Measurements from ENCODE around the gene PCNT.
"Not testable (repeated sequence)": the region's sequence is repeated elsewhere in the genome, so short reads cannot be mapped to it uniquely, and the experiment has no call there.

PCNT gene

GRCh38 chr21:46428286-46428685 is 104.3 kb downstream of the PCNT start:
- DNase-seq: no peak

GRCh38 chr21:46428987-46429710 is 105.2 kb downstream of the PCNT start:
- no peak for DNase-seq

- no peak for DNase-seq
Observed at GRCh38 chr21:46429754-46430681, 106.1 kb downstream of the PCNT start.

- DNase-seq: no peak
Observed at GRCh38 chr21:46431448-46431847, 107.5 kb downstream of the PCNT start.

- no peak for DNase-seq
Observed at GRCh38 chr21:46431884-46432488, 108.0 kb downstream of the PCNT start.

GRCh38 chr21:46433116-46433515 is 109.2 kb downstream of the PCNT start:
- not testable (repeated sequence) for DNase-seq

GRCh38 chr21:46434322-46434958 is 110.5 kb downstream of the PCNT start:
- DNase-seq: no peak

GRCh38 chr21:46435786-46436227 is 111.9 kb downstream of the PCNT start:
- no peak for DNase-seq

GRCh38 chr21:46436621-46437020 is 112.7 kb downstream of the PCNT start:
- no peak for DNase-seq

- no peak for DNase-seq
Observed at GRCh38 chr21:46437096-46437498, 113.1 kb downstream of the PCNT start.

GRCh38 chr21:46437511-46437910 is 113.6 kb downstream of the PCNT start:
- DNase-seq: no peak

GRCh38 chr21:46438241-46438640 is 114.3 kb downstream of the PCNT start:
- no peak for DNase-seq

GRCh38 chr21:46439906-46440305 is 116.0 kb downstream of the PCNT start:
- DNase-seq: no peak

- no peak for DNase-seq
Observed at GRCh38 chr21:46441331-46441730, 117.4 kb downstream of the PCNT start.

GRCh38 chr21:46441961-46442498 is 118.1 kb downstream of the PCNT start:
- no peak for DNase-seq

GRCh38 chr21:46442938-46443337 is 119.0 kb downstream of the PCNT start:
- DNase-seq: no peak

GRCh38 chr21:46443910-46444309 is 120.0 kb downstream of the PCNT start:
- no peak for DNase-seq

GRCh38 chr21:46448108-46448507 is 124.2 kb downstream of the PCNT start:
- DNase-seq: no peak

- DNase-seq: peak; percentile 21
Observed at GRCh38 chr21:46448855-46449254, 124.9 kb downstream of the PCNT start.

- no peak for DNase-seq
Observed at GRCh38 chr21:46452710-46453109, 128.8 kb downstream of the PCNT start.

GRCh38 chr21:46454142-46454541 is 130.2 kb downstream of the PCNT start:
- DNase-seq: no peak

- DNase-seq: no peak
Observed at GRCh38 chr21:46454634-46455390, 130.9 kb downstream of the PCNT start.
